CD4-positive, alpha-beta T cell treated with Interleukin-12 subunit alpha and Interleukin-12 subunit beta, for 1 hour (primary cell): ENCODE data around the gene ELP4.
"Not testable (repeated sequence)": the region's sequence is repeated elsewhere in the genome, so short reads cannot be mapped to it uniquely, and the experiment has no call there.

ENCODE experiments used
- DNase-seq: peaks from one replicate; pipeline ENCODE4 v3.0.0-alpha.2; 2020

ELP4 gene

GRCh38 chr11:31555938-31556337 lies 46.4 kb downstream of the ELP4 start:
- no peak for DNase-seq

GRCh38 chr11:31558001-31558400 lies 48.4 kb downstream of the ELP4 start:
- no peak for DNase-seq

GRCh38 chr11:31560842-31561476 lies 51.4 kb downstream of the ELP4 start:
- no peak for DNase-seq

GRCh38 chr11:31564517-31564916 lies 55.0 kb downstream of the ELP4 start:
- not testable (repeated sequence) for DNase-seq

GRCh38 chr11:31574133-31574532 lies 64.6 kb downstream of the ELP4 start:
- DNase-seq: not testable (repeated sequence)

- DNase-seq: not testable (repeated sequence)
These were observed 66.2 kb downstream of the ELP4 start for GRCh38 chr11:31575764-31576163.

GRCh38 chr11:31579412-31579811 lies 69.8 kb downstream of the ELP4 start:
- not testable (repeated sequence) for DNase-seq

- DNase-seq: no peak
These were observed 73.1 kb downstream of the ELP4 start for GRCh38 chr11:31582697-31583096.

GRCh38 chr11:31598454-31598853 lies 88.9 kb downstream of the ELP4 start:
- no peak for DNase-seq

GRCh38 chr11:31601635-31602282 lies 92.2 kb downstream of the ELP4 start:
- no peak for DNase-seq

GRCh38 chr11:31606893-31607292 lies 97.3 kb downstream of the ELP4 start:
- DNase-seq: no peak

GRCh38 chr11:31607914-31608313 lies 98.3 kb downstream of the ELP4 start:
- no peak for DNase-seq

- no peak for DNase-seq
These were observed 99.4 kb downstream of the ELP4 start for GRCh38 chr11:31608995-31609394.

GRCh38 chr11:31610544-31610943 lies 101.0 kb downstream of the ELP4 start:
- no peak for DNase-seq

GRCh38 chr11:31617246-31617645 lies 107.7 kb downstream of the ELP4 start:
- DNase-seq: no peak

- no peak for DNase-seq
These were observed 110.4 kb downstream of the ELP4 start for GRCh38 chr11:31619980-31620379.

- DNase-seq: no peak
These were observed 110.9 kb downstream of the ELP4 start for GRCh38 chr11:31620434-31620833.

- no peak for DNase-seq
These were observed 116.3 kb downstream of the ELP4 start for GRCh38 chr11:31625868-31626267.

- DNase-seq: no peak
These were observed 118.5 kb downstream of the ELP4 start for GRCh38 chr11:31628111-31628510.

- DNase-seq: no peak
These were observed 127.4 kb downstream of the ELP4 start for GRCh38 chr11:31636983-31637382.

- no peak for DNase-seq
These were observed 131.0 kb downstream of the ELP4 start for GRCh38 chr11:31640611-31641010.

- no peak for DNase-seq
These were observed 132.0 kb downstream of the ELP4 start for GRCh38 chr11:31641477-31642062.

GRCh38 chr11:31643857-31644256 lies 134.3 kb downstream of the ELP4 start:
- DNase-seq: no peak

GRCh38 chr11:31645747-31646146 lies 136.2 kb downstream of the ELP4 start:
- DNase-seq: no peak

- no peak for DNase-seq
These were observed 136.6 kb downstream of the ELP4 start for GRCh38 chr11:31646216-31646615.
